GM21737 (cell line): ENCODE measurements around the gene FAM3C.
A peak's percentile ranks its signal among the peaks of the same experiment; 100 is the strongest.
"Not testable (repeated sequence)": the region's sequence is repeated elsewhere in the genome, so short reads cannot be mapped to it uniquely, and the experiment has no call there.

Source experiments
- ATAC-seq: cut with Tn5 transposase; IDR thresholded peaks from one replicate; pipeline ENCODE4 v1.9.1; 2021; ENCODE audit warnings: mild to moderate bottlenecking, moderate library complexity; ENCODE audit not compliant: unreplicated experiment

Gene FAM3C

DNA sequence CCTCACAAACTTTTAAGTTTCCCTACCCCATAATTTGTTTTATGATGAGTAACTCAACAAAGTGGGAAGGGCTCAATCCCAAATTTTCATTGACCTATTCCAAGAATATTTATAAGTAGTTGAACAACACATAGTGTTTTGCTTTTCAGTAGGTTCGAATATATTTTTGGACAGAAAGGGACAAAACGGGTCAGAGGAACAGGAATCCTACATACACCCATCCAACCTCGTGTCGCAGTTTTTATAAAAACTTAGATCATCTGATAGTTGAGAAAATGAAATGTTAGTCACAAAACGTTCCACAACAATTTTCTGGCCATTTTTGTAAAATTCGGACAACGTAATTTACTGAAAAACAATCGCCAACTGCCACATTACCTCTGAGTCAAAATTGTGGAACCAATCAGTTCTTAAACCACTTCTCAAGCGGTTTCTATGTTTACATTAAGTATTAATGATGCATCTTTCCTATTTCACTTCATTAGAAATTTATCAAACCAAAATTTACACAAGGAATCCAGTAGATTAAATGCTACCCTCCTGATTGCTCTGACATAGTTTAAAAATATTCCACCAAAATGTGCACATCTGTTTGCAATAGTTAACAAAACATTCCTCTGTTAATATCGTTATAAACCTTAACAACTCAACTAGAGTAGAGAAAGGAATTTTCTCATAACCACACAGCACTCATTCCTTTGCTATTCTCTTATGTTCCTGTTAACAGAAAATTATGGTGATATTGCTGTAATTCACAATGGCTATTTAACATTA lies 61.0 kb downstream of the FAM3C start:
- no peak for ATAC-seq

DNA sequence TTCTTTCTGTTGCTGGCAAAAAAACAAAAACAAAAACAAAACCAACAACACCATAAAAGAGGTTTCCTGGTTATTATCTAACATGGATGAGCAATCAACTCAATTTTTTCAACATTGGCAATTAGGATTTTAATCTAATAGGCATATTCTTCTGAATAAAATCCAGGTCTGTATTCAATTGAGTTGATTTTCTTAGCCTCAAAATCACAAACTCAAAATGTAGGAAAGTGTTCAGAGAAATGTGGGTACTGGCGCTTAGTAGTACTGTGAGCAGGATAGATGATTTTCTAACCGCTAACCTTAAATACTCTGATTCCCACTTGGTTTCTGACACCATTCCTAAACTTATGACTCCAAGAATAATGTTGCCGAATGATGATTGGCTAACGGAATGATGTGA lies 61.7 kb downstream of the FAM3C start:
- no peak for ATAC-seq

DNA sequence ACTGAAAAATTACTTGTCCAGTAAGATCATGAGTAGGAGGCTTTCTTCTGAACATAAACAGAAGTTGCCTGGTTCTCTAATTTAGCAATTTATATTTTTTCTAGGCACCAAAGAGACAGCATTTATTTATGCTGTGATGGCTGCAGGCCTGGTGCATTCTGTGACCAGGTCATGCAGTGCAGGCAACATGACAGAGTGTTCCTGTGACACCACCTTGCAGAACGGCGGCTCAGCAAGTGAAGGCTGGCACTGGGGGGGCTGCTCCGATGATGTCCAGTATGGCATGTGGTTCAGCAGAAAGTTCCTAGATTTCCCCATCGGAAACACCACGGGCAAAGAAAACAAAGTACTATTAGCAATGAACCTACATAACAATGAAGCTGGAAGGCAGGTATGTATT lies 64.5 kb downstream of the FAM3C start:
- ATAC-seq: no peak

DNA sequence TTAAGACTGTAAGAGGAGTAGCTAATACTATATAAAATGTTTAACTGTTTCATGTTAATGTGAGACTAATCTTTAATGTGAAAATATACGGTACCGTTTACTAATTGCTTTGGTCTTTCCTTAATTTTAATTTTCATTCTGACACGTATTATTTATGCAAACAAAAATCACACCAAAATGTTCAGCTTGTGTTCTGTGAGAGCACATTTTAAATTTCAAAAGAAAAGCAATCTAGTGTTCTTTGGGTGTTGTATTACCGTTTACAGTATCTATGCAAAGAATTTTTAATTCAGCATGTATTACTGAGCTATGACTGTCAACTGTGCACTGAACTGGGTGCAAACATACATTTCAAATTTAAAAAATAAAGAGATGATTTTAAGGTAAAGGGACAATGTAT lies 65.1 kb downstream of the FAM3C start:
- ATAC-seq: no peak

DNA sequence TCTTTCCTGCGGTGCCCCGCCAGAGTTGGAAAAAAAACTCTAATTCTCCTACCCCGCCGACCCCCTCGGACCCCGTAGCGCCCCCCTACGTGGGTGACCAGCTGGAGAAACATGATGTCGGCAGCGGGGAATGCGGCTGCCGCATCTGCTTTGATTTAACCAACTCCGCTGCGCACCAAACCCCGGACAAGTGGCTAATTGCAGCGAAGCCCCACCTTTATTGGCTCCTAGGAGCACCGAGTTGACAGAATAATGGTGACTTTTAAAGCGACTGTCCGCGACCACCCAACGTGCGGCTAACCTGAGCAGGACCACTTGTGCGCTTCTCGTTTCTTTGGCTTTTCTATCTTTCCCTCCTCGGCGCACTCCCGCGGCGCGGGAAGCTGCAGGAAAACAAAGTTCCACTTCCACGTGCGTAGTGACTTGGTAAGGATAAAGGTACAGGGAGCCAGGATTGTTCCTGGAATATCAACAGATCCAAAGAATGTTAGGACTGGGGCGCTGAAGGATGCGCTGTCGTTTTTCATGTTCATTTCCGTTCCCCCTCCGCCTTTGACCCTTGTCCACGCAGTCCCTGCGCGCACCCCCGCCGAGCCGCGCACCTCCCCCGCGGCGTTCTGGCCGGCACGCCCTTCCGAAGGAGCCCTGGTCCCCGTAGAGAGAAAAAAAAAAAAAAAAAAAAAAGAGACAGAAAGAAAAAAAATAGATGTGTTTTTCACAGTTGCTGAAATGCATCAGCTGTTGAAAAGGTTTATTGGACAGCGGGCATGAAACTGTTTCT lies 65.9 kb downstream of the FAM3C start:
- no peak for ATAC-seq

DNA sequence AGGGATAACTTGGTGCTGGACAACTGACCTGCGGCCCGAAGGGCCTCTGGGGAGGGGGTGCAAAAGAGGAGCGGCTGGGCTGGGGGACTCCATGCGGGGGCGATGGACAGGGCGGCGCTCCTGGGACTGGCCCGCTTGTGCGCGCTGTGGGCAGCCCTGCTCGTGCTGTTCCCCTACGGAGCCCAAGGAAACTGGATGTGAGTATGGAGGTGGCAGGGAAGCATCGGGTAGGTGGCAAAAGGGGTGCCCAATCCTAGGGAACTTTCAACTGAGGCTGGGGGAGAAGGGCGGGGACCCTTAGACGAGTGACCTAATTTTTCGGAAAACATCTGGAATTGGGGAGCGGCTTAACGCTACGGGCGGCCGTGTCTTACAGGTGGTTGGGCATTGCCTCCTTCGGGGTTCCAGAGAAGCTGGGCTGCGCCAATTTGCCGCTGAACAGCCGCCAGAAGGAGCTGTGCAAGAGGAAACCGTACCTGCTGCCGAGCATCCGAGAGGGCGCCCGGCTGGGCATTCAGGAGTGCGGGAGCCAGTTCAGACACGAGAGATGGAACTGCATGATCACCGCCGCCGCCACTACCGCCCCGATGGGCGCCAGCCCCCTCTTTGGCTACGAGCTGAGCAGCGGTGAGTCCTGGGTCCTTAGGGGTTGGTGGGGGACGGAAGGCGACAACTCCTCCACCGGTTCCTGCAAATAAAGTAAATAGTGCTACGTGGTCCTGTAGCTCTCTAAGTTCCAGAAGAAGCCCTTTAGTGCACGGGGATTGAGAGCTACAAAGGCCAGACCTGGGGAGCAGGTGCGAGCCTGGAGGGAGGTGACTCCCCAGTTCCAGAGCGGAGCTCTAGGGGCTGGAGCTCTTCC lies 66.7 kb downstream of the FAM3C start:
- ATAC-seq: no peak

DNA sequence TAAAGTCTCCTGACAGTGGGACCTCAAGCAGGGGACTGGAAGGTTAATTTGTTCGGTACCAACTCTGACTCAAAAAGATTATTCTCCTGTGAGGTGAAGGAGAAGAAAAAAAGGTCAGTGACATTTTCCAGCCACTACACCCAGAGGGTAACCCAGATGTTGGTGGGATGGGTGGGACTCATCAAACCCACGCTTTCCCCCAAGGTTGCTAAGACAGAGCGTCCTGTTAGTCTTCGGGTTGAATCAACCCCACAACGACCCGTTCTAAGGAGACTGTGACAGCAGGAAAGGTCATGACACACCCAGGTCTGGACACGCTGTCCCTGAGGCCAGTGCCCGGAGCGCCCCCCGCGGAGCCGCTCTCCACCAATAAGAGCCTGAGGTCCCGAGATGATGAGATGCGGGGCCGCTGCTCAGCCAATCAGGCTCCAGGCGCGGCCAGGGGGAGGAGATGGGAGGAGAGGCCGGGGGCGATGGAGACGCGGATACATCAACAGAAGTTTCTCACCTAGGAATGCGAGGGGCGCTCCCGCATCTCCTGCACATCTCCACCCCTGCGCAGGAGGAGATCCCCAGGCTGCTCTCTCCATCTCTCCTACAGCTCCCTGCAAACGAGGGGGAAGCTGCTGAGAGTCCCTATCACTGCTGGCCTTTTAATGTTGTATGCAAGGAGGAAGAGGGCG lies 67.5 kb downstream of the FAM3C start, which contains the start of gene WNT16:
Gene WNT16 (plus strand): TSS at position 493 of the 683 bp plus-strand sequence. CDS start 293 bp downstream, outside the sequence.
- no peak for ATAC-seq

DNA sequence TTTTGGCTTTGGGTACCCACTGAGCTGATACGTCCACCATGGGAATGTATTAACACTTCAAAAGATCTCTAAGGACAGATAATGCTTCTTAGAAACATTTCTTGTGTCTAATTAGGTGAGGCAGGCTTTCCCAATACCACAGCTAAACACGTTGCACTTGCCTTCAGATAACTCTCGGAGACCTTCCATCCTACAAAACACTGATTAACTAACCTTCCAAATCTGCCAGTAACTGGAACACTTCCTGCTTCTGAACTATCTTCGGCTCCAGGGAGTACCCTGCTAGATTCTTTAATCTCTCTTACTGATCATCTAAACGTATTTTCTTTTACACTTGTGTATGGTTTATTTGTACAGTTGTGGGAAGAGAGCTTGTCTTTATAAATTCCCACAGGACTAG lies 68.4 kb downstream of the FAM3C start:
- no peak for ATAC-seq

DNA sequence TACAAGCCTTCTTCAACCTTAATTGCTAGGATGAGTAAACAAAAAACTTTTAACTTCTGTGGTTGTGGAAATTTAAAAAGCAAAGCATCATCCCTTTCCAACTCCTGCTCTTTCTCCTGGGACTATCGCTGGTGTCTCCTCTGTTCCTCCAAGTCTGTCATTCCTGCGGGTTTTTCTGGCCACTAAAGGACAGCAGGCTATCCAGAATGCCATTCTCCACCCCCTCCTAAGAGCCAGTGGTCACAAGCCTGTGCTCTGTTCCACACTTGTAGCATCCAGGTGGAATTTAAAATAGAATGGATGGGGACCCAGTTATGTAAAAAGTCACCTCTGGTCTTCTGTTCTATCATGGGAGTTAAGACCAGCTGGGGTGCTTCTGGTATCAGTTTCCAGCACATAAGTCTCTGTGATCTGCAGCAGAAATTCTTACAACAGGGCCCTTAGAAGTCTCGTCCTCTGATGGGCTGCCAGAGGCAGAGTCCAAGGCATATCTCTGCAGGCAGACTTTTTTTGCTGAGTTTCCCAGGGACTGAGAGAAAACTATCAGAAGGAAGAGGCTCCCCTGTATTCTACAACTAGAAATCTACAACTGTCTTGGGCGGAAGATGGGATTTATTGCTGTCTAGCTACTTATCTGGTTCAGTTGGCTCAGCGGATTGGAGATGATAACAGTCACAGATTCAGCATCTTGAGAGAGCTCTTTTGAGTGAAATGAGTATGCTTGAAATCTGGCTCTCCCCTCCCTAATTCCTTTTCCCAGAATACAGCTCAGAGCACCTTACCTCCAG lies 72.4 kb downstream of the FAM3C start:
- ATAC-seq: no peak

DNA sequence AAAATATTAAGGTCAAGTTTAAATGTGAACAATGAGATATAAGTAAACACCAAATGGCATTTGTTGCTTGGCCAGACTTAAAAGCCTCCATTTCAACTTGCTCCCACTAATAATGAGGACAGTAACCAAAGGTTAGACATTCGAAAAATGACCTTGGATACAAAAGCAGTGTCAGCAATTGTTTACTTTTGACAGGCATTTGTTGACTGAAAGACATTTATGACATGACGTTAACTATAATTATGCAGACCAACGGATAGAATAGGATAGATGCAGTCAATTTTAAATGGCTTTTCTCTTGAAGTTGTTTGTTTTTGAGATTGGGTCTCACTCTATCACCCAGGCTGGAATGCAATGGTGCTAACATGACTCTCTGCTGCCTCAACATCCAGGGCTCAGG lies 73.6 kb downstream of the FAM3C start:
- no peak for ATAC-seq

DNA sequence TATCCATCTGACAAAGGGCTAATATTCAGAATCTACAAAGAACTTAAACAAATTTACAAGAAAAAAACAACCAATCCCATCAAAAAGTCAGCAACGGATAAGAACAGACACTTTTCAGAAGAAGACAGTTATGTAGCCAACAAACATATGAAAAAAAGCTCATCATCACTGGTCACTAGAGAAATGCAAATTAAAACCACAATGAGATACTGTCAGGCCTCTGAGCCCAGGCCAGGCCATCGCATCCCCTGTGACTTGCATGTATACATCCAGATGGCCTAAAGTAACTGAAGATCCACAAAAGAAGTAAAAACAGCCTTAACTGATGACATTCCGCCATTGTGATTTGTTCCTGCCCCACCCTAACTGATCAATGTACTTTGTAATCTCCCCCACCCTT lies 80.9 kb downstream of the FAM3C start:
- ATAC-seq: not testable (repeated sequence)

DNA sequence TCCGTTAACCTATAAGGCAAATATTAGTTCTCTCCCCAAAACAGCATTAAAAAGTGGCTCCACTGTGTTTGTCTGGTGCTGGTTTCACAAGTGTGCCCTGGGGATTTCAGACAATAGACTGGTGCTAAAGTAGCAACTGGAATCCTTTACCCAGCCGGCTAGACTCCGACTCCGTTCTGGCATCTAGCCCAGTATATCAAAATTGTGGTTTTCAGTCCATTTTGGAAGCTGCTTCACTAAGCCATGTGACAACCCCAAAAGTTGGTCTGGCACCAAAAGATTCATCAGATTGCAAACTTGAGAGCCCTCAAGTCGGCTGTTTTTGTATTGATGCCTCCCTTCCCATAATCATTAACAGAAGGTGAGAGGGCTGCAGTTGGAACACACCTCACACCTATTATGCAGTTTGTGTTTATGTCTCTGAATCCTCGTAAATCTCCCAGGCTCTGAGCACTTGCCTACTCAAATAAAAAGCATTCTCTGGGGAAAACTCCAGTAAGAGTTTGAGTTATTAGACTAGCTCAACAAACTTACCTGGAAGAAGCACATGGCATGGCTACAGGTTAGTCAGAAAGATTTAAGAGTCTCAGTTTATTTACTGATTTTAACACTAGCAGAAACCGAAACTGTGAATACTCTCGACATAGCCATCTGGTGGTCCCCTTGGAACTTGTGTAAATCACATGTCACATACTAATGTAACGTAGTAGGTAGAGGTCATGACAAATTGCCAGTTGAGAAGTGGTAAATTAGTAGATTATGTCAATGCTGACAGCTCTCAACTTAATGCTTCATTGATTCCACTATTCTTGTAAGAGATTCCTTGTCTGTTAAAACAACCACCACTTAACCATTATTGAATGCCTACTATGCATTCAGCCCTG lies 82.1 kb downstream of the FAM3C start:
- ATAC-seq: peak; percentile 93

DNA sequence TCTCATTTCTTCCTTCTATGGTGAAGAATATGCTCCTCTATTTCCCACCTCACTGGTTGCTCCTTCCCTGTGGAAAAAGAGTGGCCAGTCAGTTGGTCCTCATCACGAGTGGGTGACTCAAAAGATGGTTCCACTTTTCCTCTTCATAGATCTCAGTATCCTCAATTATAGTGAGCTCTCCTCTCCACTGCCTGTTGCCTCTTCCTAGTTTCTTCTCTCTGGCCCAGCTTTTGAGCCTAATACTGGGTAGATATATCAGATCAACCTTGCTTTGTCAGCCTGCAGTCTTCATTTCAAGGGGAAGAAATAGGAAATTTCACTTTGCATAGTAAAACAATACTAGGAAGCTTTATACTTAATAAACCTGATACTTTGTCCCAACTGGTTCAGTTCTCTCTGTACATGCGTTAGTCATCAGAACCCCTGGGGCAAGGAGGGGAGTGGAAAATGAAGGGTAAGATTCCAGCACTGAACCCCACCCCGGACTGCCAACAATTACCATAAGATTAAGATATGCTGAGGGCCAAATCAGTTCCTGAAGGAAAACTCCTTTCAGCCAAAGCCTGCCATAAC lies 82.8 kb downstream of the FAM3C start:
- ATAC-seq: peak; percentile 2

DNA sequence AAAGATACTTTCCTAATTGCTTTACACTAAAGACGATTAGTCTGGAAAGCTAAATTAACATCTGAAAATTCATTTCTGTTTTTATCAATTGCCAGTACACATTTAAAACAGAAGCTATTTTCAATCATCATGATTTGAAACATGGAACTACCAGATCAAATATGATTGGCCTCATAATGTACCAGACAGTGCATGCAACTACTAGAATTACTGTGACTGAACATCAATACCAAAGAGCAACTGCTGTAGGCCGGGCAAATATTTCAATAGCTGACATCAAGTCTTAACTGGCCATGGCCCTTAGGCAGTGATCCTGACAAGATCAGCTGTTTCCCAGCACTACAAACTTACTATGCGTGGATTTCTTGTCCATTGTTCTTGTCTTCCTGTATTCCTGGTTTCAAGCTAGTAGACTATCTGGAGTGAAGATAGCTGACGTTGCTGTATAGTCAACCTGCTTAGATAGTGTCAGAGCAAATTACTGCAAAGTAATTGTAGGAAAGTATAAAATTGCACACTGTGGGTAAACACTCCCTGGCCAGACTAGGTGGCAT lies 89.0 kb downstream of the FAM3C start:
- ATAC-seq: no peak

DNA sequence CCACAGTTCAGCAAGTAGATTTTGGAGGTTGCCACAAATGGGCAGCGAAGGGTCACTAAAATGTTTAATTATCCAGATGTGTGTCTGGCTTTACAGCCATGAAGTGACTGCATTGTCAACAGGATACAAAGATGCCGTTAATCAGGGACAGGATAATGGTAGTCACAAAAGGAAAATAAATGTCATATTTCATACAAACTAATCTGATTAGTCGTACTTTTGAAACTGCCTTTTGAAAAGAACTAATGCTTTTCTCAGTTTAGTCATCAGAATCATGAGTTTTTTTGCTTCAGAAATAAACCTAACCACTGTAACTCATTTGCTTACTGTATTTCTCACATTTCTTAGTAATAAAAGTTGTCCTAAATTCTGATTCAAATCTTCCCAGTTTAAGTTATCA lies 89.5 kb downstream of the FAM3C start:
- no peak for ATAC-seq

DNA sequence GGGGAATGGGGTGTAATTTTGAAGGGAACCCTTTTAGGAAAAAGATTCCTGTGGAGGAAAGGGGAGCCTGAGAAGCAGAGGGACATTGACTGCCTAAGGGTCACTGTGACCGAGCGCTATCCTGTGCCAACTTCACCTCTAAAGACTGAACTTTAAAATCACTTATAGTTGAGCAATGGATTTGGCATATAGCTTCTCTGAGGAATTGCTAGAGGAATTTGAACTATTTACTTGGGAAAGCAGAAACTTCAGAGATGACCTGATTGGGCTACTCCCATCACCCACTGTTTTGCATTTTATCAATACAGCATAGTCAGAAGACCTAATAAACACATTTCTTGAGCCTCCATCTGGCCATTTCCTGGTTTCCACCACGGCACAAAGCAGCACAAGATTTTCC lies 91.0 kb downstream of the FAM3C start:
- ATAC-seq: no peak

DNA sequence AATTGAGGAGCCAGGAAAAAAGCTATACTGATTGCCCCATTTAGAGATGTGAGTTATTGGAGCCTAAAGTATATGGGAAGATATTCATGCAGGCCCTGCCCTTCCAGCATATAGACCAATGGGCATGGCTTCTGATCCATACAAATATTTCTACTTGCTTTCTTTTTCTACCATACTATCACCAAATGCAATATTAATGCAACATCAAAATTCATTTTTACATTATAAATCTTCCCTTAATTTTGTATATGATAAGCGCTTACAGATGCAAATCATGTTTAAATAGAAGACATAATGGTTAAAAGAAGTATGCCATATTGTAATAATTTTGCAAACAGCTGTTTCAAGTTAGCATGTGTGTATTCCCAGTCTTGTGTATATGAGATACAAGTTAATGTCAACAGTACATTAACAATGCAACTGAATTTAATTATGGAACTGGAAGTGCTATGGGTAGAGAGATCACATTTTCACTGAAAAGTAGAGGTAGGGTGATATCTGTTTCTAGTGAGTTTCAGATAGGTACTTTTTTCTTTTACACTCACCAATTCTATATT lies 91.9 kb downstream of the FAM3C start:
- no peak for ATAC-seq
